ENCODE measurements around the gene DDX28.
"Not testable (repeated sequence)": the region's sequence is repeated elsewhere in the genome, so short reads cannot be mapped to it uniquely, and the experiment has no call there.

Gene DDX28

DNA sequence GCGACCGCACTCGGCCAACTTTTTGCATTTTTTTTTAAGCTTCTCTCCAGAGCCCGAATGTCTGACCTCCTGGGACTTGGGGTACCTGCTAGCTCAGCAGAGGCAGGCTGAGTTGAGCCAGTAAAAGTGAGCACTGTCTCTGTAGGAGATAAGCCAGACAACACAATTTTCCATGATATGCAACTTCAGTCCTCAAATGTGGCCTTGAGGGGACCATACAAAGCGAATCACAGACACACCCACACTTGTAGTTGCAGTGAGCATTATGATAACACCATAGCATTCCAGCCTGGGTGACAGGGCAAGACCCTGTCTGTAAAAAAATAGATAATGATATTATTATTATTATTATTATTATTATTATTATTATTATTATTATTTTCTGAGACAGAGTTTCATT is 26.4 kb downstream of the DDX28 start:
- POLR2A ChIA-PET (ENCODE audit: low non-redundant PET) = no interaction called here
- CTCF ChIA-PET = no interaction called here

DNA sequence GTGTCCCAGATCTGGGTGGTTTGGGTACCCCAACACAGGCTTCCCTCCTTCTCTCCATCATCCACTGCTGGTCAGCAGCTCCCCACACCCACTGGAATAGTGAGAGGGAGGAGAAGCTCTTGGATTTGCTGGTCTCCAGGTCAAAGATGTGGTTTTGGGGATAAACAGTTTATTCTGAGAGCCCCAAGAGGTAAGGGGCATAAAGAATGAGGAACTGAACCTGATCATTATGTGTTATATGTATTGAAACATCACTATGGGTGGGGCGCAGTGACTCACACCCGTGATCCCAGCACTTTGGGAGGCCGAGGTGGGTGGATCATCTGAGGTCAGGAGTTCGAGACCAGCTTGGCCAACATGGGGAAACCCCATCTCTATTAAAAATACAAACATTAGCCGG is 27.6 kb downstream of the DDX28 start:
- ChIA-PET CTCF (interaction anchor here (0.7 to 1.2 kb wide), 4 partner anchors 13 to 532 kb away, joined by 3 to 7 read pairs (median 6); no protein-coding TSS in a partner anchor), POLR2A (ENCODE audit: low non-redundant PET) (no interaction called here)
- TF ChIP-seq, protein P1, sequence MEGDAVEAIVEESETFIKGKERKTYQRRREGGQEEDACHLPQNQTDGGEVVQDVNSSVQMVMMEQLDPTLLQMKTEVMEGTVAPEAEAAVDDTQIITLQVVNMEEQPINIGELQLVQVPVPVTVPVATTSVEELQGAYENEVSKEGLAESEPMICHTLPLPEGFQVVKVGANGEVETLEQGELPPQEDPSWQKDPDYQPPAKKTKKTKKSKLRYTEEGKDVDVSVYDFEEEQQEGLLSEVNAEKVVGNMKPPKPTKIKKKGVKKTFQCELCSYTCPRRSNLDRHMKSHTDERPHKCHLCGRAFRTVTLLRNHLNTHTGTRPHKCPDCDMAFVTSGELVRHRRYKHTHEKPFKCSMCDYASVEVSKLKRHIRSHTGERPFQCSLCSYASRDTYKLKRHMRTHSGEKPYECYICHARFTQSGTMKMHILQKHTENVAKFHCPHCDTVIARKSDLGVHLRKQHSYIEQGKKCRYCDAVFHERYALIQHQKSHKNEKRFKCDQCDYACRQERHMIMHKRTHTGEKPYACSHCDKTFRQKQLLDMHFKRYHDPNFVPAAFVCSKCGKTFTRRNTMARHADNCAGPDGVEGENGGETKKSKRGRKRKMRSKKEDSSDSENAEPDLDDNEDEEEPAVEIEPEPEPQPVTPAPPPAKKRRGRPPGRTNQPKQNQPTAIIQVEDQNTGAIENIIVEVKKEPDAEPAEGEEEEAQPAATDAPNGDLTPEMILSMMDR (conservative IDR thresholded peaks at IDR 0.05; ENCODE audit: low read depth) = no peak
- no peak overlapping the region for H3K27ac ChIP-seq
- no peak for DNase-seq (ENCODE audit: low spot score)

More for the DNA sequence above, 26.4 kb downstream of the DDX28 start:
- TF ChIP-seq, protein P1 (conservative IDR thresholded peaks at IDR 0.05; ENCODE audit: low read depth) = no peak
- H3K27ac ChIP-seq = no peak overlapping the region
- no peak for DNase-seq (ENCODE audit: low spot score)

DNA sequence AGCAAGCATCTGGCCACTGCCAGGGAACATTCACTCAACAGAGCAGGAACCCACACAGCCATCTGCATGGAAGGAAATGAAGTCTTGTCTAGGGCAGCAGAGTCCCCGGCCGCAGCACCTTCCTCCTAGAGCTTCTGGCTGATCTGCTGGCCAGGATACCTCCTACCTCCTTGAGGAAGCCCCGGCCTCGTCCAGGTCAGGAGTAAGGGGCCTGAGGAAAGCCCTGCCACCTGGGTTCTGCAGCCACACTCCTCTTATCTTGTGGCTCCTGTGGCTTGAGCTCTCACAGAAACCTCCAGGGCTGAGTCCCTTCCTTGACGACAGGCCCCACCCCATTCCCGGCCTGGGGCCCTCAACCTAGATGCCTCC is 29.0 kb downstream of the DDX28 start:
- H3K27ac ChIP-seq = peak overlapping the region; percentile 53
- ChIA-PET CTCF (interaction anchor here (0.5 to 0.8 kb wide), 4 partner anchors 26 to 1459 kb away, joined by 4 to 7 read pairs (median 4); no protein-coding TSS in a partner anchor), POLR2A (ENCODE audit: low non-redundant PET) (interaction anchor here (0.6 kb wide), 1 partner anchor 29 kb away, joined by 3 read pairs; no protein-coding TSS in a partner anchor)
- not testable (repeated sequence) for DNase-seq (ENCODE audit: low spot score)

DNA sequence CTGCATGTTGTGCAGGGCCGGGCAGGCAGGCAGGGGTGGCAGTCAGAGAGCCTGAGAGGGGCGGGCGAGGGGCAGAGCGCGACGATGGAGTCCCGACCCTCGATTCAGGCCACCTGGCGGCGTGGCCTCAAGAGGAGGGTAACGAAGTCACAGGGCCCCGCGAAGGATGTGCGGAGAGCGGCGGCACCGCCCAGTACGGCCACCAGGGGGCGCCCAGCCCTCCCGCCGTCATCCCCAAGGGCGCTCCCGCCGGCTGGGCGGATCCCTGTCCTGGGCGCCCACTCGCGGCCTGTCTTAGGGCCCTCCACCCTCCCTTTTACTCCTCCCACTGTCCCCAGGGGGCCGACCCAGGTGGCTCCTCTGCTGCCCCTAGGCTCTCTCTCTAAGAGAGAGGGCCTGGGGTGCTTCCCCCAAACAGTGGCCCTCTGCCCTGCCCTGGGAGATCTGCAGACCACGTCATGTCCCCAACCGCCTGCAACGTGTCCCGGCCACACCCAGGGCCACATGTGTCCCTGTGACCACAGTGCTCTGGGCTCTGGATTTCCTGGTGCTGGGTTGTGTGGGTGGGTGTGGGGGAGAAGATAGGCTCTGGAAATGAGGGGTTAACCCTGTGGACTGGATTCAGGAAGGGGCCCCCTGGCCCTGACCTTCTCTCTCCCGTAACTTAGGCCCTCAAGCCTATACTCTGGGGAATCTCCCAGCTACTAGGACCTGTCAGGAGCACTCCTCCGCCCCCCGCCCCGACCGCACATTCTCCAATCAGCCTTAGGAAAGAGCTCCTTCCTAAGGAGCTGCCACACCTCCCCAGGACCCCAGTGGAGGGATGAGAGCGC is 29.6 kb downstream of the DDX28 start:
- CTCF ChIA-PET = interaction anchor here (0.5 to 0.8 kb wide), 3 partner anchors 25 to 49 kb away, joined by 4 to 7 read pairs (median 5); no protein-coding TSS in a partner anchor
- POLR2A ChIA-PET (ENCODE audit: low non-redundant PET) = interaction anchor here (0.6 kb wide), 1 partner anchor 30 kb away, joined by 3 read pairs; no protein-coding TSS in a partner anchor
- TF ChIP-seq, protein P1 (conservative IDR thresholded peaks at IDR 0.05; ENCODE audit: low read depth) = peak; percentile 97
- peak overlapping the region; percentile 53 for H3K27ac ChIP-seq
- peak; percentile 72 for DNase-seq (ENCODE audit: low spot score)

DNA sequence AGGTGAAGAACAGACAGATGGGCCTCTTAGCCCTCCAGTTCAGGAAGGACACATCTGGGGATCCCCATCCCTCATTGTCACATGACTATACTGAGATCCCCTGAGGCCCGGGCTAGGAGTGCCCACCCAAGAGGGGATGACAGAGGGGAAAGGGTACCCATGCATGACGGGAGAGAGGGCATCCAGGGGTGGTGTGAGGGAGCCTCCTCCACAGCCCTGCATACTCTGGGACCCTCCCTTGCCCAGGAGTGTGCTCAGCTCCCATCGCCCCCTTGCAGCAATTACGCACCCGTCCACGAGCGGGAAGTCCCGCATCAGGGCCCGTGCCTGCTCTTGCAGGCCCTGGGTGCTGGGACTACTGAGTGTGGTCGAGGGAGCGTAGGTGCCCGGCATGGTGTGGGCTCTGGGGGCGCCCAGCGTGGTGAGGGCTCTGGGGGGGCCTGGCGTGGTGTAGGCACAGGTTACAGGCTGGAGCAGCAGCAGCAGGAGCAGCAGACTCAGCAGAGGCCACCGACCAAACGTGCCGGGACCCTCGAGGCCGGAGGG is 30.3 kb downstream of the DDX28 start:
- no peak overlapping the region for H3K27ac ChIP-seq
- ChIA-PET CTCF (interaction anchor here (1.4 to 2.7 kb wide), 2 partner anchors 13 to 48 kb away, joined by 5 to 18 read pairs; no protein-coding TSS in a partner anchor), POLR2A (ENCODE audit: low non-redundant PET) (no interaction called here)
- DNase-seq (ENCODE audit: low spot score) = no peak
- TF ChIP-seq, protein P1 (conservative IDR thresholded peaks at IDR 0.05; ENCODE audit: low read depth) = no peak

DNA sequence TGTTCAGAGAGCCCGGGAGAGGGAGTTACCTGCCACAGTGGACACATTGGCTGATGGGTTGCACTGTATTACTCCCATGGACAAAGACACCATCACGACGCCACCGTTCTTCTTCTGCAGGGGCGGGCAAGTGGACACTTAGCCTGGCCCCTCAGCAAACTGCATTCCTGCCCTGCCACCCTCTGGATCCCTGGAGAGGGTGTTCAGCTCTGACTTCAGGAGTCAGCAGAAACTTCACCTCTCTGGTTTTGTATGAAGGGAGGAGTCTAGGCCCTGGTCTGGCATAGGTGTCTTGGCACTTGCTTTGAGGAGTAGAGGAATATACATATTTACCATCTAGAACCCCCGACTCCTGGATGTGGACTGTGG is 33.0 kb downstream of the DDX28 start:
- no peak overlapping the region for H3K27ac ChIP-seq
- POLR2A ChIA-PET (ENCODE audit: low non-redundant PET) = no interaction called here
- TF ChIP-seq, protein P1 (conservative IDR thresholded peaks at IDR 0.05; ENCODE audit: low read depth) = no peak
- CTCF ChIA-PET = interaction anchor here (2.7 kb wide), 1 partner anchor 51 kb away, joined by 18 read pairs; no protein-coding TSS in a partner anchor
- no peak for DNase-seq (ENCODE audit: low spot score)

All from RWPE1 (cell line).